NCI-H526 treated with DMSO at 0.1 percent for 48 hours (cell line): ENCODE data around the gene PAGE2B.
"Not testable (repeated sequence)": the region's sequence is repeated elsewhere in the genome, so short reads cannot be mapped to it uniquely, and the experiment has no call there.

ENCODE experiments used
- DNase-seq: peaks from one replicate; lab custom pipeline; 2025; lab: John Stamatoyannopoulos, UW

The PAGE2B gene

DNA sequence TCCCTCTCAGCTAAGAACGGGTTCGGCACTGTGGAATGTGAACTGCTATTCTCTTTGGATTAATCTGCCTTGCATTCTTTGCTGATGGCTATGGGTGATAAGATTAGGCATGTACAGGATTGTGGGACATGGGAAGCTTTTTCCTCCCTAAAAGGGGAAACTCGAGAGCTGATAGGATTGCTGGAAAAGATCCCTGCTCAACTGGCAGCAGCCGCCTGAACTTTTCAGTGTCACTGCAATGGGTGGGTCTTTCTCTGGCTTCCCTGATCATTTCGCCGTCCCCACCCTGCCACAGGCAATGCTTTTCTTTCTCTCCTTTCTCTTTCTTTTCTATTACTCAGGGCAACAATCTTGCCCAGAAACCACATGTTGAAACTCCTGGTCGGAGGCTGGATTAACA is 34.5 kb downstream of the PAGE2B start:
- DNase-seq, result no peak

DNA sequence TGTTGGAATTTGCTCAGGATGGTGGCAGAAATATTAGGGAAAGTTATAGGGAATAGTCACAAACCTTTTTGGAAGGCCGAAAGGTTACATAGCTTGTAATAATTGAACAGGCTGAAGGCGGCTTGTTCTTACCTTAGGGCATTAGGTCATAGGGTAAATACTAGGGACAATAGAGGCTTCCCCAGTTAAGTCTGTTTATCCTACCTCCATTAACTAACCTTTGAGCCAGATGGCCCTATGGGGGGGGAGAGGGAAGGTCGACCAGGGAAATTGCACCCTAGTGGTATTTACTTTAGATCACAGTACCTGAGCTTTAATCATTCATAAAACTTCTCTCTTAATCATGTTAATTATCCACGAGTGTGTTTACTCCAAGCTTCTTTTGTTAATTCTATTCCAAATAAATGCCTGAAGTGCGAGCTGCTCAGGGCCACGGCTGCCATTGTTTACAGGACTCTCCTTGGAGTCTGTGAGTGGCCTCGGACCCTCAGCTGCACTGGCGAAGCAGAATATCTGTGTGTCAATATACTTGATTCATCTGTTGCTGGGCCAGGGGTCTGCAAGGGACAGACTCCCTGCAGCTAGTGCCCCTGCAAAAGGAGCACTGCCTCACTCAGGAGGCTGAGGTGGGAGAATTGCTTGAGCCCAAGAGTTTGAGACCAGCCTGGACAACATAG is 36.9 kb downstream of the PAGE2B start:
- DNase-seq, result no peak

DNA sequence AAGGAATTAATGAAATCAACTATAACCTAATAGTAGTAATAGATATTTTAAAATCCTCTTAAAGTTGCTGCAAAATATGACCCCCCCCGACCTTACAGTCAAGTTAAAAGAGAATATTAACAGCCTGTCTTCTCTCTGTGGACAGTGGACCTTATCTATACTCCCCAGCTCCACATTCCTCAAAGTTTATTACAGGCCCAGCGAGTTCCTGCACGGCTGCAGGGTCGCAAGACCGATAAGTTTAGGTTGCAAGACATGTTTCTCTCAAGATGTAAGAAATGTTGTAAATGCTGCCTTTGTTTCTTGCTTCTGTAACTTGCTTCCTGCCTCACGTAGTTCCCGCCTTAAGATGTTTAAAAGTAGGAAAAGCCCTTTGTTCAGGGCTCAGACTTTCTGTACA is 41.8 kb downstream of the PAGE2B start:
- not testable (repeated sequence) for DNase-seq

DNA sequence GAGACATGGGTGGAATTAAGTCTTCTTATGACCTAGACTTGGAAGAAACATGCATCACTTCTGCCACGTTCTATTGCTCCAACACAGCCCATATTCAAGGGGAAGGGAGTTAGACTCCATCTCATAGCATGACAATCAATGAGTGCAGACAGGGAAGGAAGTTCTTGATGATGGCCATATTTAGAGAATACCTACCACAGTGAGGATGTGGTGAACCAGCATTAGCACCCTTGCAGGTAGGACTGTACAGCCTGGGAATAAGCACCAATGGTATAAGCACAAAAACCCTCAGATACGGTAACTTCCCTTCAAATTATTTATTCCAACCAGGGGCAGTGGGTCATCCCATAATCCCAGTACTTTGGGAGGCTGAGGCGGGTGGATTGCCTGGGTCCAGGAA is 43.7 kb downstream of the PAGE2B start:
- no peak for DNase-seq

DNA sequence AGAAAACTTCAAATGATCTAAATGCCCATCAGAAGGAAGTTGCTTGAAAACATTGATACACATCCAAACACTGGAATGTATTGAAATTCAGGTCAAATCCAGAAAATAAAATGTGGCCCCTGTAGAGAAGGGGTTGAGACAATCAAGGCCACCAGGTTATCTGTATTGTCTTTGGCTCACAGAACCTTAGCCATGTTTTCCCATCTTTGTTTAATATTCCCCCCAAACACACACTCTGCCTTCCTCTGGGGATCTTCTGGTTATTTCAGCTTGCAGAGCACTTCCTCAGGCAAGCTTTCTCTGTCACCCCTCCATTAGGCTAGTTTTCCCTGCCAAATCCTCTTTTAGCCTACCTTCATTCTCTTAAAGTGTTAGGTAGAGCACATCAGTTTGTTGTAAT is 44.4 kb downstream of the PAGE2B start:
- no peak for DNase-seq

DNA sequence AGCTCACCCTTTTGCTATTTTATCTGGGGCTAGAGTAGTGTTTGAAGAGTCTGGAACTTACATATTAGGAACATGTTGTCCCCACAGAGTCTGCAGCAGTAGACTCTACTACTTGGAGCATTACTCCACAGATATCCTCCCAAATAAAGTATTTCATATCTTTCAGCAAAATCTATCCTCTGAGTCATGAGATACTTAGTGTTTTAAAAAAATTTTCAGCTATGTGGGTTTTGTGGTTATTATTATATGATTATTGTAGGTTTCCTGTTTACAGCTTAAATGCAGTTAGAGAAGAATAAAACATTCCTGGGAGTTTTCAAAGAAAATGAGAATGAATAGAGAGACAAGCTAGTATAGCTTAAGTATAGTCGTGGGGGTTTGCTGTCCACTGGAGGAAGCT is 44.9 kb downstream of the PAGE2B start:
- no peak for DNase-seq

DNA sequence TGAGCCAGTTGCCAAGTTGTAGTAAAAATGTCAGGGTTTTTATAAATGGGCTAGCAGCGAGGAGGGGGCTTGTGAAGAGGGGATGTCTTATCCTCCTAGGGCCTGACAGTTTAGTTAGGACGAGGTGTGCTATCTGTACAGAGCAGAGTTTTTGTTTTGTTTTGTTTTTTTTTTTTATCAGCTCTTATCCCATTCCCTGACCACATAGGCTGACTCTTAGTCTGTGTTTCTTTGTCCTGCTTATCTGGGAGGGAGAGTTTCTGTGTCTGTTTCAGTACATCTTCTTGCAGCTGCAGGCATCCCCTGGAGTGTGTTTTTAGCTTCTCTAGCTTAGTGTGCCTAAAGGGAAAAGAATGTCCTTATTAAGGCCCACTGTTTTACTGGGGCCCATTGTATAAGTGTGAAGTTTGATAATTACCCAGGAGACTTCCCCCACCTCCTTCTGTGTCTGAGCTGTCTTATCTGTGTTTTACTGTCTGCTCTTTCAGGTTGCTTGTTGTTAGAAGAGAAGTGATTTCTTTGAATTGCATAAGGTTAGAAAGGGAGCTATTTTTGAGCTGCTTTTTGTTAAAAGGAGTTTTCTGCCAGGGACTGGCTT is 46.0 kb downstream of the PAGE2B start:
- DNase-seq, result no peak

DNA sequence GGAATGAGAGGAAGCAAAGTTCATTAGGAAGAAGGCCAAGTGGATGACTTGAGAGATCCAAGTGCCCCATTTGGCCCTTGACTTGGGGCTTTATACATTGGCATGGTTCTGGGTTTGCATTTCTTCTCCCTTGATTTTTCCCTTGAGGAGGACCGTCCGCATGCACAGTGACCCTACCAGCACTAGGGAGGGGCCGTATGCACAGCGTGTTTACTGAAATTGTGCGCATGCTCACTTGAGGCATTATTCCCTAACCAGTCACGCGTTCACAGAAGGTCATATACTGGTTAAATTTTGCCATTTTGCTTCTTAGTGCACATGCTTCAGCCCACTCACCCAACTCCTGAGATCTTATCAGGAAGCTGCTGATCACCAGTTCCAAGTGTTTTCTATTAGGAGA is 49.1 kb downstream of the PAGE2B start:
- no peak for DNase-seq

DNA sequence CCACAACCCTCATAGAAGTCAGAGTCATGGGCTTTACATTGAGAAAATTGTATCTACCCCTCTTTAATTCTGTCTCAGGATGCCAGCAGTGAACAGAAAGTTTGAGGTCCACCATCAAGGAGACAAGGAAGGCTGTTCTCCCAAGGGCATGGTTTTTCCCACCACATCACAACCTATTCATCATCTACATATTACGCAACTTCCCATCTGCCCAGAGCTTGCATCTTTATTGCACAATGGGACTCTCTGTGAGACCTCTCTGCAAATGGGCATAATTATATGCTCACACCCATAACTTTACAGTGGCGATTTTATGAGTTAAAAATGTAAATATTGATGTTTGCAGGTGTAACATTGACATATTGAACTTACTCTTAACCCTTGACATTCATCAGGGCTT is 52.9 kb downstream of the PAGE2B start:
- DNase-seq, result no peak
